ENCODE results near the gene ACER2. TPM values are rescaled to one million over a fixed set of nuclear protein-coding genes. Genes with fewer than 3 reads are reported as not detected.

Gene ACER2
- polyA plus RNA-seq, 1 donor (not counting 4 experiments of a cell fraction or from before 2014, with no cell fraction given), result 4.2 TPM

- Histone ChIP-seq H3K36me3 (ENCODE audit: control insufficient read depth in 2 of 2, extremely low read depth in 1 of 2, insufficient read depth in 2 of 2, low read length in 2 of 2) (no peaks in the 10 kb centered on the region), H3K4me2 (ENCODE audit: control insufficient read depth, extremely low read depth, insufficient read depth, low read depth, low read length) (no peak overlapping the region), H2AFZ (ENCODE audit: control insufficient read depth, low read length) (no peak overlapping the region), H3K9me3 (ENCODE audit: control insufficient read depth, low read depth, low read length) (no peaks in the 10 kb centered on the region), H3K79me2 (ENCODE audit: control insufficient read depth, insufficient read depth, low read length) (no peaks in the 10 kb centered on the region), H3K27me3 (ENCODE audit: control insufficient read depth, extremely low read depth, insufficient read depth, low read length) (peaks cover 2% of the 10 kb centered on the region), H3K9me1 (ENCODE audit: control insufficient read depth, extremely low read depth, insufficient read depth, low read length) (no peaks in the 10 kb centered on the region), H3K9ac (ENCODE audit: control insufficient read depth, extremely low read depth, insufficient read depth, low read length) (no peak overlapping the region), H3K27ac (ENCODE audit: control insufficient read depth, insufficient read depth, low read length) (no peak overlapping the region), H3K4me1 (ENCODE audit: control insufficient read depth, extremely low read depth, insufficient read depth, low read length) (no peaks in the 10 kb centered on the region), H3K4me3 (ENCODE audit: control insufficient read depth in 2 of 3, extremely low read depth in 1 of 3, insufficient read depth in 2 of 3, low read depth in 1 of 3, low read length in 3 of 3) (no peak overlapping the region), H4K20me1 (ENCODE audit: control insufficient read depth, extremely low read depth, insufficient read depth, low read length) (no peaks in the 10 kb centered on the region)
- FAIRE-seq (no peak), DNase-seq (ENCODE audit: low read depth, low spot score) (no peak)
- dilution Hi-C loops (cut with MboI; ENCODE audit: extremely low pct_ligation_motif_present, low sequenced_read_pairs), result no loop called here
- TF ChIP-seq CTCF (optimal IDR thresholded peaks at IDR 0.05 in 1 of 3, IDR thresholded peaks at IDR 0.05 in 1 of 3, conservative IDR thresholded peaks at IDR 0.05 in 1 of 3; ENCODE audit: extremely low read depth in 1 of 3, insufficient read depth in 2 of 3, low read length in 3 of 3) (no peak), EZH2 (IDR thresholded peaks at IDR 0.05; ENCODE audit: low read length) (no peak)
These were observed 78.0 kb downstream of the ACER2 start for GRCh38 chr9:19486803-19487202.

- Histone ChIP-seq H3K9ac (ENCODE audit: control insufficient read depth, extremely low read depth, insufficient read depth, low read length) (no peak overlapping the region), H3K27me3 (ENCODE audit: control insufficient read depth, extremely low read depth, insufficient read depth, low read length) (no peaks in the 10 kb centered on the region), H3K27ac (ENCODE audit: control insufficient read depth, insufficient read depth, low read length) (no peak overlapping the region), H3K79me2 (ENCODE audit: control insufficient read depth, insufficient read depth, low read length) (no peaks in the 10 kb centered on the region), H3K9me3 (ENCODE audit: control insufficient read depth, low read depth, low read length) (no peaks in the 10 kb centered on the region), H4K20me1 (ENCODE audit: control insufficient read depth, extremely low read depth, insufficient read depth, low read length) (no peaks in the 10 kb centered on the region), H3K36me3 (ENCODE audit: control insufficient read depth in 2 of 2, extremely low read depth in 1 of 2, insufficient read depth in 2 of 2, low read length in 2 of 2) (no peaks in the 10 kb centered on the region), H3K9me1 (ENCODE audit: control insufficient read depth, extremely low read depth, insufficient read depth, low read length) (no peaks in the 10 kb centered on the region), H2AFZ (ENCODE audit: control insufficient read depth, low read length) (no peak overlapping the region), H3K4me3 (ENCODE audit: control insufficient read depth in 2 of 3, extremely low read depth in 1 of 3, insufficient read depth in 2 of 3, low read depth in 1 of 3, low read length in 3 of 3) (no peak overlapping the region), H3K4me2 (ENCODE audit: control insufficient read depth, extremely low read depth, insufficient read depth, low read depth, low read length) (no peak overlapping the region), H3K4me1 (ENCODE audit: control insufficient read depth, extremely low read depth, insufficient read depth, low read length) (peaks cover 5% of the 10 kb centered on the region)
- dilution Hi-C loops (cut with MboI; ENCODE audit: extremely low pct_ligation_motif_present, low sequenced_read_pairs), result no loop called here
- no peak for DNase-seq (ENCODE audit: low read depth, low spot score)
- no peak for TF ChIP-seq EZH2 (IDR thresholded peaks at IDR 0.05; ENCODE audit: low read length)
- TF ChIP-seq CTCF (optimal IDR thresholded peaks at IDR 0.05 in 1 of 3, IDR thresholded peaks at IDR 0.05 in 1 of 3, conservative IDR thresholded peaks at IDR 0.05 in 1 of 3; ENCODE audit: extremely low read depth in 1 of 3, insufficient read depth in 2 of 3, low read length in 3 of 3), result no peak
- FAIRE-seq, result no peak
These were observed 79.9 kb downstream of the ACER2 start for GRCh38 chr9:19488721-19489120.

Measured in keratinocyte (primary cell).